ENCODE results near the gene YTHDF2. TPM values are rescaled to one million over a fixed set of nuclear protein-coding genes. Genes with fewer than 3 reads are reported as not detected.
A peak's percentile ranks its signal among the peaks of the same experiment; 100 is the strongest.
"Not testable (repeated sequence)": the region's sequence is repeated elsewhere in the genome, so short reads cannot be mapped to it uniquely, and the experiment has no call there.

YTHDF2 gene
- total RNA-seq, 1 donor from 2014 or later, result 81.2 TPM

DNA sequence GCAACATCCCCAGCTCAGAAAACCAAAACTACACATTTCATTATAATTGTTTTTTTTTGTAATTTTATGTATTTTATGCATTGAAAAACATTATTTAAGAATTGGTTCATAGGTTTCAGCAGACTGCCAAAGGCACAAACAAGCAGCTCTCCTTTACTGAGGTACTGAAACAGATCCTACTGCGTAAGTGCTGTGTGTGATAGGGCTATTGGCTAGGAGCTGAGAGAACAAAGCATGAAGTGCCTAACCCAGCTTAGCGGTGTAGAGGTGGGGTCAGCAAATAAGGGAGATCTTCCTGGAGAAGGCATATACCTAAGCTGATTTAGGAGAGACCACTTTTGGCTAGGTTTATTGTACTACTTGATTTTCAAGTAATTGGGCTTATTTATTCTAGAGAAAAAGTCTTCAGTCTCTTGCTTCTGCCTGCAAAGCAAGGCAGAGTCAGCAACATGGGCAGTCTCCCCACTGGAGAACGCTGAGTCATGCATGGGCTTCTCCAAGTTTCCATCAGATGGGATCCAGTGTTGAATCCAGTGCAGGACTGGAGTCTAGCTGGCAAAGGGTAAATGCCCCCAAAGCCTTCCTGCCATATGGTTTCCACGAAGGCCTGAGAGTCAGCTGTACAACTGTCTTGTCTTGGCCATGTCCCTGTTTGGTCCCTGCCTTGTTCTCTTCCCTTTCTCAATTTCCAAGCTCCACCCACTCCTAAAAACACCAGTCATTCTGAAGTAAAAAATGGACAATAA, 18.0 kb upstream of the YTHDF2 start:
- Mint-ChIP-seq H3K27ac (no peak overlapping the region), H3K4me3 (no peak overlapping the region), H3K9me3 (no peaks in the 10 kb centered on the region), H3K36me3 (ENCODE audit: low read depth) (peaks cover 16% of the 10 kb centered on the region), H3K27me3 (no peaks in the 10 kb centered on the region), H3K4me1 (no peaks in the 10 kb centered on the region)
- no peak for TF ChIP-seq CTCF (IDR thresholded peaks at IDR 0.05)
- ATAC-seq (ENCODE audit: low read depth) (no peak), DNase-seq (no peak)
- CTCF ChIA-PET, result no interaction called here
- intact Hi-C loops (cut with micrococcal nuclease), result no loop called here
- POLR2A ChIA-PET, result interaction anchor here (1.1 to 1.4 kb wide), 2 partner anchors 71 to 76 kb away, joined by 3 to 5 read pairs; partner anchors contain the start of gene RNU11

DNA sequence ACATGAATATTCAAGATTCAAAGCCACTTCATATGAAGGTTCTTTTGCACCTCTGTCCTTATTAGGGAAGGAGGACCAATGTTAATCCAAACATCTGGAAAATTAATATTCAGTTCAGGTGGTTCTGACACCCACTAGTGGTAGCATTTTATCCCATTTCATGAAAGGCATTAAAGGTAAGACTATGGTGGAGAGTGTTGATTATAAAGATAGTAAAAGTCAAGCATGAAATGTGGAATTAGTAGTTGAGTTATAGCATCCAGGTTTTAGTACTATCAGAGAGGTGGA, 17.5 kb upstream of the YTHDF2 start:
- no peak for ATAC-seq (ENCODE audit: low read depth)
- CTCF ChIA-PET, result no interaction called here

GRCh38 chr1:28720376-28720775, 16.4 kb upstream of the YTHDF2 start:
- no peak for TF ChIP-seq CTCF (IDR thresholded peaks at IDR 0.05)
- no peaks in the 10 kb centered on the region for H3K27me3 Mint-ChIP-seq
- no peak for ATAC-seq (ENCODE audit: low read depth)
- no peak overlapping the region for H3K27ac Mint-ChIP-seq
- POLR2A ChIA-PET, result no interaction called here
- H3K9me3 Mint-ChIP-seq, result no peaks in the 10 kb centered on the region
- no peak for DNase-seq
- peaks cover 2% of the 10 kb centered on the region for H3K36me3 Mint-ChIP-seq (ENCODE audit: low read depth)
- intact Hi-C loops (cut with micrococcal nuclease), result no loop called here
- CTCF ChIA-PET, result no interaction called here
- H3K4me1 Mint-ChIP-seq, result no peaks in the 10 kb centered on the region
- H3K4me3 Mint-ChIP-seq, result no peak overlapping the region

More for the DNA sequence above, 17.5 kb upstream of the YTHDF2 start:
- TF ChIP-seq CTCF (IDR thresholded peaks at IDR 0.05), result no peak
- H3K27me3 Mint-ChIP-seq, result no peaks in the 10 kb centered on the region
- no peaks in the 10 kb centered on the region for H3K4me1 Mint-ChIP-seq
- H3K27ac Mint-ChIP-seq, result no peak overlapping the region
- intact Hi-C loops (cut with micrococcal nuclease), result no loop called here
- H3K9me3 Mint-ChIP-seq, result no peaks in the 10 kb centered on the region
- POLR2A ChIA-PET, result interaction anchor here (1.1 to 1.4 kb wide), 2 partner anchors 71 to 76 kb away, joined by 3 to 5 read pairs; partner anchors contain the start of gene RNU11
- DNase-seq, result no peak
- H3K4me3 Mint-ChIP-seq, result no peak overlapping the region
- peaks cover 11% of the 10 kb centered on the region for H3K36me3 Mint-ChIP-seq (ENCODE audit: low read depth)

- H3K4me3 Mint-ChIP-seq; ATAC-seq (ENCODE audit: low read depth); H3K9me3 Mint-ChIP-seq; H3K36me3 Mint-ChIP-seq (ENCODE audit: low read depth); intact Hi-C loops (cut with micrococcal nuclease); H3K27me3 Mint-ChIP-seq; H3K27ac Mint-ChIP-seq; H3K4me1 Mint-ChIP-seq; CTCF ChIA-PET; POLR2A ChIA-PET; DNase-seq: not testable (repeated sequence)
Measured at GRCh38 chr1:28721927-28722326, 14.8 kb upstream of the YTHDF2 start.

DNA sequence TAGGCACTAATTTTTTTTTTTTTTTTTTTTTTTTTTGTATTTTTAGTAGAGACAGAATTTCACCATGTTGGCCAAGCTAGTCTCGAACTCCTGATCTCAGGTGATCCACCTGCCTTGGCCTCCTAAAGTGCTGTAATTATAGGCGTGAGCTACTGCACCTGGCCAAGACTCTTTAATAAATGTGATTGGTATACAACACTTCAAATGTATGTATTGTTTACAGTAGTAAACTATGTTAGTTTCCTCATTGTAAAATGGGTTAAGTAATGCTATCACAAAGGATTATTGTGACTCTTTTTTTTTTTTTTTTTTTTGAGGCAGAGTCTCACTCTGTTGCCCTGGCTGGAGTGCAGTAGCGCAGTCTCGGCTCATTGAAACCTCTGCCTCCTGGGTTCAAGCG, 11.4 kb upstream of the YTHDF2 start:
- DNase-seq; H3K36me3 Mint-ChIP-seq (ENCODE audit: low read depth); H3K4me3 Mint-ChIP-seq; CTCF ChIA-PET; H3K27me3 Mint-ChIP-seq; H3K4me1 Mint-ChIP-seq; H3K27ac Mint-ChIP-seq; H3K9me3 Mint-ChIP-seq; ATAC-seq (ENCODE audit: low read depth); intact Hi-C loops (cut with micrococcal nuclease): not testable (repeated sequence)
- POLR2A ChIA-PET, result interaction anchor here (0.7 to 1.8 kb wide), 2 partner anchors 11 to 50 kb away, joined by 4 to 8 read pairs; no protein-coding TSS in a partner anchor

GRCh38 chr1:28735961-28736449, 735 bp upstream of the YTHDF2 start:
- Mint-ChIP-seq H3K27me3 (no peaks in the 10 kb centered on the region), H3K27ac (peak overlapping the region; percentile 91), H3K4me3 (peak overlapping the region; percentile 96), H3K9me3 (no peaks in the 10 kb centered on the region), H3K4me1 (peaks cover 28% of the 10 kb centered on the region), H3K36me3 (ENCODE audit: low read depth) (peaks cover 34% of the 10 kb centered on the region)
- POLR2A ChIA-PET, result interaction anchor here (0.5 to 5.1 kb wide), 34 partner anchors 8 to 648 kb away, joined by 3 to 132 read pairs (median 6); partner anchors contain the start of genes EYA3, GMEB1, MED18 and RCC1
- ATAC-seq (ENCODE audit: low read depth) (no peak), DNase-seq (no peak)
- no peak for TF ChIP-seq CTCF (IDR thresholded peaks at IDR 0.05)
- CTCF ChIA-PET, result interaction anchor here (0.6 to 2.1 kb wide), 17 partner anchors 9 to 446 kb away, joined by 3 to 19 read pairs (median 5); partner anchors contain the start of genes GMEB1, MED18, RCC1 and RNU11
- intact Hi-C loops (cut with micrococcal nuclease), result loop anchor here (1.0 to 5.0 kb wide), 10 partner anchors 67 to 964 kb away; partner anchors contain the start of genes PHACTR4, RNU11, SRSF4 and STX12
